SH-SY5Y (cell line): Measurements from ENCODE around the gene RAPGEF1.

Experiments used
- GATA2 ChIP-seq: IDR thresholded peaks from 2 replicates; pipeline ENCODE4 v1.6.1; 2011; ENCODE audit warnings: mild to moderate bottlenecking, low read depth, low read length
- GATA3 ChIP-seq: IDR thresholded peaks from 2 replicates; pipeline ENCODE4 v1.6.1; 2011; ENCODE audit warnings: low read depth, mild to moderate bottlenecking, low read length, moderate library complexity

RAPGEF1 gene, protein sequence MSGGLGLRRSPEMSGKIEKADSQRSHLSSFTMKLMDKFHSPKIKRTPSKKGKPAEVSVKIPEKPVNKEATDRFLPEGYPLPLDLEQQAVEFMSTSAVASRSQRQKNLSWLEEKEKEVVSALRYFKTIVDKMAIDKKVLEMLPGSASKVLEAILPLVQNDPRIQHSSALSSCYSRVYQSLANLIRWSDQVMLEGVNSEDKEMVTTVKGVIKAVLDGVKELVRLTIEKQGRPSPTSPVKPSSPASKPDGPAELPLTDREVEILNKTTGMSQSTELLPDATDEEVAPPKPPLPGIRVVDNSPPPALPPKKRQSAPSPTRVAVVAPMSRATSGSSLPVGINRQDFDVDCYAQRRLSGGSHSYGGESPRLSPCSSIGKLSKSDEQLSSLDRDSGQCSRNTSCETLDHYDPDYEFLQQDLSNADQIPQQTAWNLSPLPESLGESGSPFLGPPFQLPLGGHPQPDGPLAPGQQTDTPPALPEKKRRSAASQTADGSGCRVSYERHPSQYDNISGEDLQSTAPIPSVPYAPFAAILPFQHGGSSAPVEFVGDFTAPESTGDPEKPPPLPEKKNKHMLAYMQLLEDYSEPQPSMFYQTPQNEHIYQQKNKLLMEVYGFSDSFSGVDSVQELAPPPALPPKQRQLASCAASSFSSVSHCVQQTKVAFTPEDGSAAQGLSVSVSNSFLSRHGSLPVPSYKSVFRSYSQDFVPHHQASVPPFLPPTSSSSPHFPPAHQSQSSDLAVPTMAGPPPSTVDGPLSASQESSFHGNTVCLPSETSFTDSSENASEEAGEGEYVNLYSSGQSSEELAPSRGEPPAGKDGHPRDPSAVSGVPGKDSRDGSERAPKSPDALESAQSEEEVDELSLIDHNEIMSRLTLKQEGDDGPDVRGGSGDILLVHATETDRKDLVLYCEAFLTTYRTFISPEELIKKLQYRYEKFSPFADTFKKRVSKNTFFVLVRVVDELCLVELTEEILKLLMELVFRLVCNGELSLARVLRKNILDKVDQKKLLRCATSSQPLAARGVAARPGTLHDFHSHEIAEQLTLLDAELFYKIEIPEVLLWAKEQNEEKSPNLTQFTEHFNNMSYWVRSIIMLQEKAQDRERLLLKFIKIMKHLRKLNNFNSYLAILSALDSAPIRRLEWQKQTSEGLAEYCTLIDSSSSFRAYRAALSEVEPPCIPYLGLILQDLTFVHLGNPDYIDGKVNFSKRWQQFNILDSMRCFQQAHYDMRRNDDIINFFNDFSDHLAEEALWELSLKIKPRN (N-terminal part only)

GRCh38 chr9:131739959-131740648, at the start of gene RAPGEF1:
Gene RAPGEF1 (minus strand): TSS chr9:131740076. CDS start chr9:131739830, 246 bp downstream.
- TF ChIP-seq GATA2 (no peak), GATA3 (no peak)

- TF ChIP-seq GATA3 (no peak), GATA2 (no peak)
Observed at GRCh38 chr9:131788851-131789250, 49.0 kb upstream of the RAPGEF1 start.

- TF ChIP-seq GATA3 = no peak
- TF ChIP-seq GATA2 = no peak
Observed at GRCh38 chr9:131787838-131788237, 48.0 kb upstream of the RAPGEF1 start.

- TF ChIP-seq GATA2 = no peak
- TF ChIP-seq GATA3 = no peak
Observed at GRCh38 chr9:131784748-131785501, 45.0 kb upstream of the RAPGEF1 start.

DNA sequence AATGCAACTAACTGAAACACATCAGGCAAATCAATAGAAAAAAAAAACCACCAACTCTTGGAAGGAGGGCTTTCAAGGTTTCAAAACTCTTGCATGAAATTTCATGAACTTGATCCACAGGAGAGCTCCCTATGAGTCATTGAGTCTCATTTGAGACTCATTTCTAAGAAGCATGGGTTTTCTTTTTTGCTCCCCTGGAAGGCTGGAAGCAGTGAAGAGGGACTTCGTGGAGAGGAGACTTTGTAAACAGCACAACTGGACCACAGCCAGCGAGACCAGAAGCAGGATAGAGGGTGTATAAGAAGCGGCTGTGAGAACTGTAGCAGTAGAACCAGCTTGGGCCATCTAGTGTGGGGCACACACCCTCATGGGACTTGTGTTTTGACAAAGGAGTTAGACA, 41.2 kb upstream of the RAPGEF1 start:
- no peak for TF ChIP-seq GATA3
- no peak for TF ChIP-seq GATA2

DNA sequence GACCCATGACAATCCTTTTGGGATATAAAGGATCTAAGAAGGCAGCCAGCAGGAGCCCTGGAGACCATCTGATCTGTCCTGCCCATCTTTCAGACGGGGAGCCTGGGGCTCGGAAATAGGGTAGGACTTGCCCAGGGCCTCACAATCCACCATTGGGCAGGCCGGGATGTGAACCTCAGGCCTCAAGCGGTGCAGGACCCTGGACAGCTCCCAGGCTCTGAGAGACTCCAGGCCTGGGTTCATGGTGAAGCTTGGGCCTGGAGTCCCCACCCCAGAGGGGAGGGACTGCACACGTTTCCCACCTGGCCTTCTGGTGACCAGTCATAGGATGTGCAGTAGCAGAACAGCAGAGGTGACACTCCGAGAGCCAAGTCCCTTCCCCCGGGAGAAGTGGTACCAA, 36.6 kb upstream of the RAPGEF1 start:
- TF ChIP-seq GATA2 (no peak), GATA3 (no peak)

GRCh38 chr9:131776036-131776435, 36.2 kb upstream of the RAPGEF1 start:
- TF ChIP-seq GATA3 = no peak
- TF ChIP-seq GATA2 = no peak

DNA sequence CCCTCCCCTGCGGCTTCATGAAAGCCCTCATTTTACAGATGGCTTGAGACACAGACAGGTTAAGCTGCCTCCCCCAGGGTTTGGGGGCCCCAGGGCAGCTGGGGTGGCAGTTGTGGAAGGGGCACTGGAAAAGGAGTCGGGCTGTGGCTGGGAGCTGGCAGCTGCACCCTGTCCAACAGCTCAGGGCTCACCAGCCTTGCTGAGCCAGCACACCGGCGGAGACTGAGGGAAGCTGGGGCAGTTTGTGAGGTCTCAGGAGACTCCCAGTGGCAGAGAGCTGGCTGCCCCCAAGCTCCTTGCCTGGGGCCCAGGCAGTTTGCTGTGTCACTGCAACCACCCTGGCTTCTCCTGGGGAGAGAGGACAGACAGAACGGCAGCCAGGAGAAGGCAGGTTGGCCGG, 34.8 kb upstream of the RAPGEF1 start:
- TF ChIP-seq GATA2 = no peak
- no peak for TF ChIP-seq GATA3

- no peak for TF ChIP-seq GATA2
- TF ChIP-seq GATA3 = no peak
Observed at GRCh38 chr9:131773911-131774379, 34.1 kb upstream of the RAPGEF1 start.

- TF ChIP-seq GATA2 (no peak), GATA3 (no peak)
Observed at GRCh38 chr9:131772940-131773339, 33.1 kb upstream of the RAPGEF1 start.

DNA sequence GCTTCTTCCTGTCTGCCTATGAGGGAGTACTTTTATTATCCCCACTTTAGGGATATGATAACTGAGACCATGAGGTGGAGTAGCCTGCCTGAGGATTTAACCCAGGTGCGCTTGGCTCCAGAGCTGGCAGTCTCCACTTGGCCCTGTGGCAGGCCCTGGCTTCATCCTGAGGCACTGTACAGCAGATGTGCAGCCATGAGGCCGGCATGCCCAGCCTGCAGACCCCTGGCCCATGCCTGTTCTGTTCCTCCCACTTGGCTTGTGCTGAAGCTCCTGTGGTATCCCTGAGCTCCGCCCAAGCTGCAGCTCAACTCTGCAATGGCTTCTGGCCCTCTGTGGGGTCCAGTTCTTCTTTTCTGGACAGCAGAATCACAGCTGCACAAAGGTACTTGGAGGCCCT, 31.8 kb upstream of the RAPGEF1 start:
- TF ChIP-seq GATA2 (no peak), GATA3 (no peak)

GRCh38 chr9:131769361-131769760, 29.5 kb upstream of the RAPGEF1 start:
- no peak for TF ChIP-seq GATA3
- no peak for TF ChIP-seq GATA2

- TF ChIP-seq GATA2 (no peak), GATA3 (no peak)
Observed at GRCh38 chr9:131764568-131764967, 24.7 kb upstream of the RAPGEF1 start.
